OCI-LY1 (cell line): Measurements from ENCODE around the gene LRFN4.
A peak's percentile ranks its signal among the peaks of the same experiment; 100 is the strongest.

Experiments used
- H2AFZ ChIP-seq: fragments of 200-600 bp; sonication (generic), shearing (Covaris generic); 2 replicates; pipeline ENCODE4 v1.6.0; 2014; ENCODE audit warnings: antibody characterized with exemption, mild to moderate bottlenecking, low read length
- H3F3A ChIP-seq: fragments of 200-600 bp; sonication (generic), shearing (Covaris generic); 2 replicates; pipeline ENCODE4 v1.6.0; 2014; ENCODE audit warnings: mild to moderate bottlenecking, antibody characterized with exemption, low read length, moderate library complexity; ENCODE audit not compliant: insufficient read depth
- H3K27ac ChIP-seq: fragments of 200-600 bp; sonication (generic); 2 replicates; pipeline ENCODE4 v1.5.1; 2014; ENCODE audit warnings: low read length, mixed run types, mild to moderate bottlenecking, low read depth; ENCODE audit not compliant: poor library complexity, severe bottlenecking
- H3K27me3 ChIP-seq: fragments of 200-600 bp; sonication (generic); 2 replicates; pipeline ENCODE4 v1.6.0; 2014; ENCODE audit warnings: antibody characterized with exemption, mild to moderate bottlenecking, low read length, moderate library complexity; ENCODE audit not compliant: insufficient read depth
- H3K36me3 ChIP-seq: fragments of 200-600 bp; sonication (generic); 2 replicates; pipeline ENCODE4 v1.6.1; 2014; ENCODE audit warnings: mild to moderate bottlenecking, antibody characterized with exemption, low read length, moderate library complexity, mixed read lengths; ENCODE audit not compliant: insufficient read depth
- H3K4me1 ChIP-seq: fragments of 200-600 bp; sonication (generic); 2 replicates; pipeline ENCODE4 v1.5.1; 2014; ENCODE audit warnings: mild to moderate bottlenecking, low read length, moderate library complexity; ENCODE audit not compliant: insufficient read depth, severe bottlenecking
- H3K4me2 ChIP-seq: fragments of 200-600 bp; sonication (generic), shearing (Covaris generic); 2 replicates; pipeline ENCODE4 v1.6.1; 2014; ENCODE audit warnings: low read length
- H3K4me3 ChIP-seq: fragments of 200-600 bp; sonication (generic); 2 replicates; pipeline ENCODE4 v1.5.1; 2014; ENCODE audit warnings: low read length, low read depth, mild to moderate bottlenecking, mixed read lengths; ENCODE audit not compliant: poor library complexity, severe bottlenecking
- H3K79me2 ChIP-seq: fragments of 200-600 bp; shearing (Covaris generic); 2 replicates; pipeline ENCODE4 v1.6.1; 2016; ENCODE audit warnings: mixed run types, low read length, mixed read lengths; ENCODE audit not compliant: insufficient read depth
- H3K9ac ChIP-seq: fragments of 200-600 bp; sonication (generic), shearing (Covaris generic); 2 replicates; pipeline ENCODE4 v1.6.1; 2014; ENCODE audit warnings: mild to moderate bottlenecking, low read length, mixed read lengths
- H3K9me2 ChIP-seq: fragments of 200-600 bp; sonication (generic), shearing (Covaris generic); 2 replicates; pipeline ENCODE4 v1.6.1; 2014; ENCODE audit warnings: low read depth, mild to moderate bottlenecking, low read length, mixed read lengths
- H3K9me3 ChIP-seq: fragments of 200-600 bp; shearing (Covaris generic); 2 replicates; pipeline ENCODE4 v1.6.1; 2014; ENCODE audit warnings: low read length, mixed read lengths
- H4K20me1 ChIP-seq: fragments of 200-600 bp; sonication (generic), shearing (Covaris generic); 2 replicates; pipeline ENCODE4 v1.6.0; 2016; ENCODE audit warnings: mild to moderate bottlenecking, low read length; ENCODE audit not compliant: insufficient read depth
- CTCF ChIP-seq: fragments of 200-600 bp; sonication (generic), shearing (Covaris generic); IDR thresholded peaks from 2 replicates; pipeline ENCODE4 v1.5.1; 2017; ENCODE audit warnings: mild to moderate bottlenecking, antibody characterized with exemption, low read length, moderate library complexity, mixed read lengths
- EZH2 ChIP-seq: fragments of 200-600 bp; sonication (generic), shearing (Covaris generic); IDR thresholded peaks from 2 replicates; pipeline ENCODE4 v1.8.0; 2017; ENCODE audit warnings: borderline replicate concordance, mixed run types, mild to moderate bottlenecking, antibody characterized with exemption, low read length, moderate library complexity, mixed read lengths

Gene LRFN4

GRCh38 chr11:66840317-66841091 is 16.4 kb upstream of the LRFN4 start:
- H3F3A ChIP-seq, result no peaks in the 10 kb centered on the region
- no peaks in the 10 kb centered on the region for H3K9me3 ChIP-seq
- H3K4me1 ChIP-seq, result peaks cover 47% of the 10 kb centered on the region
- no peaks in the 10 kb centered on the region for H4K20me1 ChIP-seq
- H3K27ac ChIP-seq, result peak overlapping the region; percentile 8
- H3K36me3 ChIP-seq, result peaks cover 39% of the 10 kb centered on the region; the same call in 1 of the 2 replicates
- no peak overlapping the region for H2AFZ ChIP-seq
- peaks cover 16% of the 10 kb centered on the region for H3K79me2 ChIP-seq
- no peaks in the 10 kb centered on the region for H3K9me2 ChIP-seq
- H3K4me2 ChIP-seq, result 0 out of 2 replicates have a peak overlapping the region, but pooled peaks have one; percentile 5
- H3K27me3 ChIP-seq, result no peaks in the 10 kb centered on the region
- no peak overlapping the region for H3K4me3 ChIP-seq
- no peak for TF ChIP-seq CTCF
- TF ChIP-seq EZH2, result no peak
- no peak overlapping the region for H3K9ac ChIP-seq

- H3F3A ChIP-seq, result no peaks in the 10 kb centered on the region
- H4K20me1 ChIP-seq, result no peaks in the 10 kb centered on the region
- H3K27ac ChIP-seq, result peak overlapping the region; percentile 8
Measured at GRCh38 chr11:66841861-66842260, 15.0 kb upstream of the LRFN4 start.

GRCh38 chr11:66842501-66842895 is 14.4 kb upstream of the LRFN4 start:
- Histone ChIP-seq H3K9ac (peak overlapping the region; percentile 96), H3K9me2 (no peaks in the 10 kb centered on the region), H3K79me2 (peaks cover 16% of the 10 kb centered on the region), H2AFZ (no peak overlapping the region), H3K4me3 (peak overlapping the region; percentile 92), H3K9me3 (no peaks in the 10 kb centered on the region), H3K4me2 (peak overlapping the region; percentile 99), H4K20me1 (no peaks in the 10 kb centered on the region), H3K36me3 (peaks cover 43% of the 10 kb centered on the region; the same call in 1 of the 2 replicates), H3K27ac (peak overlapping the region; percentile 63), H3K4me1 (peaks cover 40% of the 10 kb centered on the region), H3K27me3 (no peaks in the 10 kb centered on the region), H3F3A (no peaks in the 10 kb centered on the region)
- TF ChIP-seq EZH2, result no peak
- TF ChIP-seq CTCF, result no peak

More at GRCh38 chr11:66841861-66842260, 15.0 kb upstream of the LRFN4 start:
- TF ChIP-seq EZH2, result no peak
- TF ChIP-seq CTCF, result no peak
- Histone ChIP-seq H3K4me1 (peaks cover 40% of the 10 kb centered on the region), H3K79me2 (peaks cover 16% of the 10 kb centered on the region), H3K9me3 (no peaks in the 10 kb centered on the region), H2AFZ (no peak overlapping the region), H3K27me3 (no peaks in the 10 kb centered on the region), H3K36me3 (peaks cover 42% of the 10 kb centered on the region; the same call in 1 of the 2 replicates), H3K4me3 (peak overlapping the region; percentile 92), H3K9ac (peak overlapping the region; percentile 96), H3K9me2 (no peaks in the 10 kb centered on the region), H3K4me2 (peak overlapping the region; percentile 99)
